NCI-H2196 (cell line): Measurements from ENCODE around the gene CA5A.
"Not testable (repeated sequence)": the region's sequence is repeated elsewhere in the genome, so short reads cannot be mapped to it uniquely, and the experiment has no call there.

Source experiments
- DNase-seq: peaks from one replicate; lab custom pipeline; 2025; ENCODE audit not compliant: unreplicated experiment; lab: John Stamatoyannopoulos, UW

The CA5A gene

GRCh38 chr16:87949071-87949744 lies 12.9 kb upstream of the CA5A start:
- DNase-seq: no peak

- DNase-seq: no peak
These were observed 12.4 kb upstream of the CA5A start for GRCh38 chr16:87948735-87949070.

GRCh38 chr16:87948119-87948545 lies 11.8 kb upstream of the CA5A start:
- no peak for DNase-seq

- no peak for DNase-seq
These were observed 11.2 kb upstream of the CA5A start for GRCh38 chr16:87947356-87948118.

GRCh38 chr16:87946596-87947347 lies 10.4 kb upstream of the CA5A start:
- no peak for DNase-seq

GRCh38 chr16:87945351-87946042 lies 9.2 kb upstream of the CA5A start:
- DNase-seq: no peak

- DNase-seq: no peak
These were observed 6.4 kb upstream of the CA5A start for GRCh38 chr16:87942680-87943079.

- no peak for DNase-seq
These were observed 3.5 kb upstream of the CA5A start for GRCh38 chr16:87939562-87940423.

- no peak for DNase-seq
These were observed 2.2 kb upstream of the CA5A start for GRCh38 chr16:87938412-87938949.

GRCh38 chr16:87937231-87937542 lies 858 bp upstream of the CA5A start:
- not testable (repeated sequence) for DNase-seq

GRCh38 chr16:87936016-87936374 lies 334 bp downstream of the CA5A start:
- DNase-seq: not testable (repeated sequence)

GRCh38 chr16:87934752-87935425 lies 1.4 kb downstream of the CA5A start:
- not testable (repeated sequence) for DNase-seq

GRCh38 chr16:87933140-87933495 lies 3.2 kb downstream of the CA5A start:
- DNase-seq: no peak

GRCh38 chr16:87932475-87933139 lies 3.7 kb downstream of the CA5A start:
- not testable (repeated sequence) for DNase-seq

GRCh38 chr16:87931504-87931903 lies 4.8 kb downstream of the CA5A start:
- DNase-seq: no peak

- no peak for DNase-seq
These were observed 5.9 kb downstream of the CA5A start for GRCh38 chr16:87930456-87930855.

GRCh38 chr16:87929986-87930385 lies 6.3 kb downstream of the CA5A start:
- DNase-seq: no peak

- no peak for DNase-seq
These were observed 9.2 kb downstream of the CA5A start for GRCh38 chr16:87927195-87927562.
